HEK293 (cell line): ENCODE results near the gene LAMTOR2.

Experiments
- CTCF ChIA-PET: fragments of 350-600 bp; formaldehyde crosslinking; extraction: SDS; loops from one replicate; lab custom pipeline; 2021; ENCODE audit warnings: antibody characterized with exemption; lab: Yijun Ruan, JAX
- POLR2A ChIA-PET: fragments of 300-600 bp; formaldehyde crosslinking; extraction: SDS; loops from one replicate; lab custom pipeline; 2020; ENCODE audit warnings: antibody characterized with exemption, inconsistent platforms; lab: Yijun Ruan, JAX
- H3K27ac ChIP-seq: fragments of 200-500 bp; sonication (Bioruptor generic); 2 replicates; pipeline ENCODE4 v1.5.1; 2014; ENCODE audit warnings: low read depth, low read length, control low read depth, inconsistent platforms; ENCODE audit errors: extremely low read depth
- H3K36me3 ChIP-seq, 2 experiments: fragments of 200-500 bp in 1 of 2; sonication (Bioruptor generic) in 1 of 2; 1 replicate in 1 of 2; 2 replicates in 1 of 2; pipeline ENCODE4 v1.5.1; 2014 to 2017; ENCODE audit warnings: inconsistent platforms in 2 of 2, low read length in 2 of 2; ENCODE audit not compliant: control insufficient read depth in 2 of 2, insufficient read depth in 1 of 2
- H3K4me1 ChIP-seq: fragments of 200-500 bp; sonication (Bioruptor generic); 2 replicates; pipeline ENCODE4 v1.5.1; 2014; ENCODE audit warnings: mild to moderate bottlenecking, low read length, inconsistent platforms; ENCODE audit not compliant: control insufficient read depth, insufficient read depth
- H3K4me3 ChIP-seq: 2 replicates; pipeline ENCODE4 v1.5.1; 2011; ENCODE audit warnings: low read depth, mild to moderate bottlenecking, control low read depth, low read length, moderate library complexity
- H3K9me3 ChIP-seq: fragments of 200-500 bp; sonication (Bioruptor generic); 2 replicates; pipeline ENCODE4 v1.5.1; 2014; ENCODE audit warnings: low read depth, low read length, inconsistent platforms; ENCODE audit not compliant: control insufficient read depth, insufficient read depth
- ZBTB11 ChIP-seq: fragments of 450-650 bp; formaldehyde crosslinking; conservative IDR thresholded peaks from 2 replicates; pipeline ENCODE4 v1.5.1; 2016; ENCODE audit warnings: low read depth, missing biosample characterization, missing genetic modification characterization
- ZNF148 ChIP-seq: fragments of 450-650 bp; formaldehyde crosslinking; IDR thresholded peaks from 2 replicates; pipeline ENCODE4 v1.5.0; 2017; ENCODE audit warnings: missing biosample characterization, missing genetic modification characterization, borderline replicate concordance
- ZNF558 ChIP-seq: fragments of 450-650 bp; formaldehyde crosslinking; IDR thresholded peaks from 2 replicates; pipeline ENCODE4 v1.5.1; 2016; ENCODE audit warnings: missing biosample characterization, missing genetic modification characterization
- ZNF677 ChIP-seq: fragments of 450-650 bp; IDR thresholded peaks from 2 replicates; pipeline ENCODE4 v1.5.0; 2018; ENCODE audit warnings: missing biosample characterization, mild to moderate bottlenecking, missing genetic modification characterization, moderate library complexity
- ZSCAN5A ChIP-seq: fragments of 450-650 bp; formaldehyde crosslinking; IDR thresholded peaks from 2 replicates; pipeline ENCODE4 v1.5.1; 2016; ENCODE audit warnings: missing biosample characterization, missing genetic modification characterization

The LAMTOR2 gene

GRCh38 chr1:156106624-156107488 lies 52.3 kb downstream of the LAMTOR2 start:
- no peaks in the 10 kb centered on the region for H3K36me3 ChIP-seq
- peaks cover 12% of the 10 kb centered on the region for H3K4me1 ChIP-seq
- H3K27ac ChIP-seq: peak overlapping the region; percentile 32; the same call in 1 of the 2 replicates
- TF ChIP-seq ZBTB11 (tag by site-specific recombination): peak; percentile 55; the same call in 1 of the 2 replicates
- no peak for TF ChIP-seq ZNF148 (tag by site-specific recombination)
- POLR2A ChIA-PET: interaction anchor here (1.0 to 10.1 kb wide), 5 partner anchors 7 to 176 kb away, joined by 3 to 63 read pairs (median 6); partner anchors contain the start of genes LMNA and SMG5
- no peak overlapping the region for H3K4me3 ChIP-seq
- CTCF ChIA-PET: interaction anchor here (0.6 to 22.5 kb wide), 8 partner anchors 8 to 339 kb away, joined by 3 to 1029 read pairs (median 3); partner anchors contain the start of gene LMNA
- H3K9me3 ChIP-seq: no peaks in the 10 kb centered on the region

GRCh38 chr1:156108057-156108456 lies 53.5 kb downstream of the LAMTOR2 start:
- TF ChIP-seq ZNF558 (tag by site-specific recombination) (no peak), ZNF677 (tag by site-specific recombination) (no peak), ZSCAN5A (tag by site-specific recombination) (no peak)
- ChIA-PET POLR2A (interaction anchor here (0.7 to 10.1 kb wide), 2 partner anchors 6 to 18 kb away, joined by 3 to 63 read pairs; partner anchors contain the start of gene LMNA), CTCF (interaction anchor here (1.0 to 22.5 kb wide), 4 partner anchors 11 to 42 kb away, joined by 3 to 1029 read pairs (median 23); partner anchors contain the start of gene LMNA)
- no peak overlapping the region for H3K4me3 ChIP-seq
- no peaks in the 10 kb centered on the region for H3K9me3 ChIP-seq
- peaks cover 12% of the 10 kb centered on the region for H3K4me1 ChIP-seq
- H3K36me3 ChIP-seq: no peaks in the 10 kb centered on the region
- H3K27ac ChIP-seq: no peak overlapping the region
